Measurements from ENCODE around the gene SPZ1.

GRCh38 chr5:80346055-80346454 is 26.3 kb downstream of the SPZ1 start:
- TF ChIP-seq CTCF (conservative IDR thresholded peaks at IDR 0.05; ENCODE audit: low read depth, low read length): peak; percentile 56
- TF ChIP-seq EZH2 (IDR thresholded peaks at IDR 0.05; ENCODE audit: low read length, unreplicated experiment): no peak
- no peak for TF ChIP-seq EZH2phosphoT487 (IDR thresholded peaks at IDR 0.05; ENCODE audit: borderline replicate concordance, low read length)
